Left ventricle myocardium superior (tissue), 1 donor: ENCODE results near the gene P4HTM. TPM values are rescaled to one million over a fixed set of nuclear protein-coding genes. Genes with fewer than 3 reads are reported as not detected.

Experiments
- ATAC-seq: fragments of 200-7000 bp; cut with Tn5 transposase; one replicate; pipeline ENCODE4 v1.9.1; 2020; ENCODE audit warnings: mild to moderate bottlenecking, moderate library complexity
- DNase-seq: peaks from one replicate; pipeline ENCODE4 v3.0.0-alpha.2; 2020
- intact Hi-C: fragments of 100-400 bp; cut with micrococcal nuclease; formaldehyde crosslinking; loops from one replicate; pipeline ENCODE4 v1.11.0; 2022
- long read RNA-seq: library from polyadenylated mRNA; unstranded; transcript quantifications from one replicate; pipeline ENCODE4 v2.0.0, GENCODE V29; 2021
- total RNA-seq: library from RNA; stranded (reverse); fragmentation: NEBNext Ultra II Directional; extraction: Animal tissue kit (Norgen Biotek cat#: 25700); gene quantifications from one replicate; pipeline ENCODE4 v1.2.1, GENCODE V29; 2021
- donor health status: DM: no; HTN: yes; CAD: no; lungs with severe emphysema.

Gene P4HTM
- 27.6 TPM for total RNA-seq
- long read RNA-seq, transcript P4HTM-202 (9 exons, 2,127 nt) = major isoform, 63 of 91 reads
- long read RNA-seq, partial matches to known transcripts = 21 of 91 reads
- long read RNA-seq, other reads (novel, unspliced or antisense) = 6 of 91 reads

- peak; percentile 90 for DNase-seq
- peak; percentile 86 for ATAC-seq
- intact Hi-C loops = no loop called here
Measured at GRCh38 chr3:48989796-48990635, at the start of gene P4HTM. Gene P4HTM (plus strand): TSS chr3:48990241. CDS start chr3:48990257, 16 bp downstream.

GRCh38 chr3:48945432-48945831, 44.6 kb upstream of the P4HTM start:
- no peak for ATAC-seq
- intact Hi-C loops = no loop called here
- no peak for DNase-seq

GRCh38 chr3:48945891-48946549, 44.0 kb upstream of the P4HTM start:
- intact Hi-C loops = no loop called here
- no peak for ATAC-seq
- no peak for DNase-seq

- intact Hi-C loops = no loop called here
- DNase-seq (no peak), ATAC-seq (peak; percentile 12)
Measured at GRCh38 chr3:48949376-48949717, 40.7 kb upstream of the P4HTM start.

- DNase-seq (no peak), ATAC-seq (no peak)
- intact Hi-C loops = no loop called here
Measured at GRCh38 chr3:48950051-48950450, 40.0 kb upstream of the P4HTM start.

- DNase-seq (no peak), ATAC-seq (no peak)
- intact Hi-C loops = no loop called here
Measured at GRCh38 chr3:48951764-48952163, 38.3 kb upstream of the P4HTM start.

- intact Hi-C loops = no loop called here
- peak; percentile 29 for ATAC-seq
- peak; percentile 44 for DNase-seq
Measured at GRCh38 chr3:48952510-48953118, 37.4 kb upstream of the P4HTM start.

GRCh38 chr3:48957006-48957705, 32.9 kb upstream of the P4HTM start:
- DNase-seq = no peak
- no peak for ATAC-seq
- intact Hi-C loops = no loop called here

- no peak for DNase-seq
- intact Hi-C loops = no loop called here
- ATAC-seq = no peak
Measured at GRCh38 chr3:48960841-48961413, 29.1 kb upstream of the P4HTM start.

GRCh38 chr3:48962340-48962739, 27.7 kb upstream of the P4HTM start:
- intact Hi-C loops = no loop called here
- ATAC-seq (no peak), DNase-seq (no peak)

- intact Hi-C loops = no loop called here
- DNase-seq (no peak), ATAC-seq (no peak)
Measured at GRCh38 chr3:48962939-48963338, 27.1 kb upstream of the P4HTM start.

GRCh38 chr3:48963591-48963990, 26.4 kb upstream of the P4HTM start:
- ATAC-seq = no peak
- intact Hi-C loops = no loop called here
- no peak for DNase-seq

GRCh38 chr3:48966367-48966766, 23.7 kb upstream of the P4HTM start:
- intact Hi-C loops = no loop called here
- ATAC-seq = no peak
- DNase-seq = no peak

- ATAC-seq (peak; percentile 20), DNase-seq (no peak)
- intact Hi-C loops = no loop called here
Measured at GRCh38 chr3:48966876-48967361, 23.1 kb upstream of the P4HTM start.

- intact Hi-C loops = no loop called here
- DNase-seq (no peak), ATAC-seq (no peak)
Measured at GRCh38 chr3:48970586-48970985, 19.5 kb upstream of the P4HTM start.

GRCh38 chr3:48974076-48974864, 15.8 kb upstream of the P4HTM start:
- intact Hi-C loops = no loop called here
- DNase-seq = no peak
- ATAC-seq = no peak

GRCh38 chr3:48979451-48979850, 10.6 kb upstream of the P4HTM start:
- intact Hi-C loops = no loop called here
- DNase-seq (no peak), ATAC-seq (no peak)

- ATAC-seq (peak; percentile 70), DNase-seq (no peak)
- intact Hi-C loops = no loop called here
Measured at GRCh38 chr3:48980295-48980694, 9.7 kb upstream of the P4HTM start.
